CD14-positive monocyte (primary cell): ENCODE measurements around the gene ATP6V1D. TPM values are rescaled to one million over a fixed set of nuclear protein-coding genes. Genes with fewer than 3 reads are reported as not detected.
A peak's percentile ranks its signal among the peaks of the same experiment; 100 is the strongest.

Experiments used
- DNase-seq, 3 donors: peaks; one replicate each; pipeline ENCODE4 v3.0.0-alpha.2; 2011 to 2022
- H2AFZ ChIP-seq: 2 replicates; pipeline ENCODE4 v1.6.0; 2012; ENCODE audit warnings: mild to moderate bottlenecking, low read depth, low read length, inconsistent platforms; ENCODE audit not compliant: insufficient read depth, poor library complexity, severe bottlenecking
- H3K27ac ChIP-seq, 2 donors: 1 replicate in 1 of 2; 2 replicates in 1 of 2; pipeline ENCODE4 v1.5.1; 2012 to 2013; ENCODE audit warnings: low read length in 2 of 2, control low read depth in 1 of 2, inconsistent platforms in 1 of 2, low read depth in 1 of 2, mild to moderate bottlenecking in 1 of 2
- H3K27me3 ChIP-seq, 2 donors: one replicate each; pipeline versions ENCODE4 v1.6.0 to v1.6.1; 2011 to 2013; ENCODE audit warnings: low read length in 2 of 2; ENCODE audit not compliant: control insufficient read depth in 2 of 2, insufficient read depth in 2 of 2
- H3K36me3 ChIP-seq, 2 donors: replicated peaks in 1 of 2; 1 replicate in 1 of 2; 2 replicates in 1 of 2; pipeline versions ENCODE4 v1.5.1 to v1.6.1; 2012 to 2013; ENCODE audit warnings: low read length in 2 of 2, control low read depth in 1 of 2, inconsistent platforms in 1 of 2, mild to moderate bottlenecking in 1 of 2; ENCODE audit not compliant: insufficient read depth in 2 of 2, control insufficient read depth in 1 of 2
- H3K4me1 ChIP-seq, 2 donors: 1 replicate in 1 of 2; 2 replicates in 1 of 2; pipeline versions ENCODE4 v1.5.1 to v1.6.1; 2012 to 2013; ENCODE audit warnings: low read length in 2 of 2, control low read depth in 1 of 2, inconsistent platforms in 1 of 2, mild to moderate bottlenecking in 1 of 2, moderate library complexity in 1 of 2; ENCODE audit not compliant: insufficient read depth in 2 of 2, control insufficient read depth in 1 of 2
- H3K4me2 ChIP-seq: replicated peaks from 2 replicates; pipeline ENCODE3; 2012; ENCODE audit warnings: low read length, moderate library complexity, mild to moderate bottlenecking; ENCODE audit not compliant: poor library complexity, severe bottlenecking; ENCODE audit errors: extremely low read depth
- H3K4me3 ChIP-seq, 3 experiments: fragments of 200-600 bp in 1 of 3; sonication (generic) in 1 of 3; replicated peaks in 1 of 3; 1 replicate in 2 of 3; 2 replicates in 1 of 3; pipeline ENCODE4 v1.5.1; 2011 to 2013; ENCODE audit warnings: low read length in 3 of 3, mild to moderate bottlenecking in 3 of 3, control low read depth in 2 of 3, low read depth in 2 of 3, inconsistent platforms in 1 of 3, moderate library complexity in 1 of 3
- H3K79me2 ChIP-seq: 2 replicates; pipeline ENCODE4 v1.6.0; 2012; ENCODE audit warnings: mild to moderate bottlenecking, control low read depth, inconsistent platforms, low read length, moderate library complexity; ENCODE audit not compliant: insufficient read depth
- H3K9ac ChIP-seq: 2 replicates; pipeline ENCODE4 v1.6.0; 2017; ENCODE audit warnings: low read length, mild to moderate bottlenecking; ENCODE audit not compliant: insufficient read depth, poor library complexity, severe bottlenecking
- H3K9me3 ChIP-seq, 2 donors: replicated peaks in 1 of 2; 1 replicate in 1 of 2; 2 replicates in 1 of 2; pipeline versions ENCODE4 v1.5.1 to v1.6.1; 2012 to 2013; ENCODE audit warnings: low read length in 2 of 2, control low read depth in 1 of 2; ENCODE audit not compliant: control insufficient read depth in 1 of 2, insufficient read depth in 1 of 2
- H4K20me1 ChIP-seq: 2 replicates; pipeline ENCODE4 v1.6.0; 2012; ENCODE audit warnings: mild to moderate bottlenecking, low read length, control low read depth, moderate library complexity; ENCODE audit not compliant: insufficient read depth
- H3K27ac Mint-ChIP-seq, 7 donors: one replicate each; pipeline ENCODE4 v1.8.0; 2020; ENCODE audit warnings: mild to moderate bottlenecking in 7 of 7, mixed read lengths in 7 of 7, moderate library complexity in 6 of 7, inconsistent platforms in 2 of 7
- H3K27me3 Mint-ChIP-seq, 3 donors: one replicate each; pipeline ENCODE4 v1.8.0; 2021 to 2022; ENCODE audit warnings: low read depth in 3 of 3, mild to moderate bottlenecking in 3 of 3, mixed read lengths in 3 of 3, moderate library complexity in 3 of 3, inconsistent platforms in 1 of 3
- H3K36me3 Mint-ChIP-seq, 2 donors: one replicate each; pipeline ENCODE4 v1.8.0; 2020; ENCODE audit warnings: mixed read lengths in 2 of 2, inconsistent platforms in 1 of 2, mild to moderate bottlenecking in 1 of 2
- H3K4me1 Mint-ChIP-seq: one replicate; pipeline ENCODE4 v1.8.0; 2020; ENCODE audit warnings: mild to moderate bottlenecking, mixed read lengths
- H3K4me3 Mint-ChIP-seq, 2 donors: one replicate each; pipeline ENCODE4 v1.8.0; 2020; ENCODE audit warnings: mild to moderate bottlenecking in 2 of 2, mixed read lengths in 2 of 2, moderate library complexity in 1 of 2
- H3K9me3 Mint-ChIP-seq, 7 donors: one replicate each; pipeline ENCODE4 v1.8.0; 2020 to 2022; ENCODE audit warnings: mixed read lengths in 7 of 7, mild to moderate bottlenecking in 6 of 7, moderate library complexity in 6 of 7, inconsistent platforms in 2 of 7
- CTCF ChIP-seq: fragments of 200-600 bp; IDR thresholded peaks from one replicate; pipeline ENCODE4 v1.8.0; 2022; ENCODE audit warnings: antibody characterized with exemption, mild to moderate bottlenecking
- WGBS: methylation state at CpG from one replicate; pipeline ENCODE4 v1.1.5; 2013; ENCODE audit warnings: missing lambda C conversion rate; ENCODE audit not compliant: insufficient coverage; 5-methylcytosine and 5-hydroxymethylcytosine counted together
- intact Hi-C, 2 donors: fragments of 100-400 bp; cut with micrococcal nuclease; formaldehyde crosslinking; loops; one replicate each; pipeline versions ENCODE4 v1.15.0 to v1.15.1; 2023
- polyA plus RNA-seq, 3 donors: library from polyadenylated mRNA; depleted of rRNA in 1 of 3; unstranded in 2 of 3; stranded (reverse) in 1 of 3; fragments of 300-500 nt in 2 of 3; fragments of >200 nt in 1 of 3; fragmentation: Illumina TruSeq in 2 of 3; gene quantifications; 1 replicate in 2 of 3; 2 replicates in 1 of 3; pipeline ENCODE4 v1.2.3, GENCODE V29; 2012 to 2021
- small RNA-seq: library from RNA; depleted of rRNA; stranded (forward); fragments of <200 nt; gene quantifications from one replicate; pipeline ENCODE3, GENCODE V24; 2012; ENCODE audit warnings: low read depth; ENCODE audit not compliant: insufficient read length

ATP6V1D gene
- polyA plus RNA-seq, 3 donors, result 18.4 to 122 (median 94.1) TPM

- peak overlapping the region in 1 of 7 donors; percentile 17 for H3K27ac Mint-ChIP-seq
These were observed 46.5 kb downstream of the ATP6V1D start for GRCh38 chr14:67313153-67313552.

GRCh38 chr14:67311868-67312267 is 47.7 kb downstream of the ATP6V1D start:
- no peaks in the 10 kb centered on the region for H3K79me2 ChIP-seq
- H3K27me3 ChIP-seq, result no peaks in the 10 kb centered on the region
- H2AFZ ChIP-seq, result no peak overlapping the region
- H3K4me3 ChIP-seq, result no peak overlapping the region
- no peak overlapping the region for H3K4me3 Mint-ChIP-seq
- DNase-seq, result no peak
- H3K4me2 ChIP-seq, result no peak overlapping the region
- H3K9ac ChIP-seq, result no peak overlapping the region
- no peak overlapping the region for H3K27ac Mint-ChIP-seq
- H3K27ac ChIP-seq, result no peak overlapping the region
- H3K4me1 Mint-ChIP-seq, result peaks cover 4% of the 10 kb centered on the region
- TF ChIP-seq CTCF, result no peak
- H3K4me1 ChIP-seq, result no peaks in the 10 kb centered on the region
- H4K20me1 ChIP-seq, result no peaks in the 10 kb centered on the region
- no peaks in the 10 kb centered on the region for H3K9me3 Mint-ChIP-seq
- WGBS, result 100% methylated on average over 1 of the region's 2 CpGs
- H3K27me3 Mint-ChIP-seq, result no peaks in the 10 kb centered on the region
- H3K9me3 ChIP-seq, result no peaks in the 10 kb centered on the region
- intact Hi-C loops, result no loop called here
- peaks cover 15 to 22% of the 10 kb centered on the region in 2 donors for H3K36me3 Mint-ChIP-seq
- H3K36me3 ChIP-seq, result peaks cover 9 to 11% of the 10 kb centered on the region in 2 donors

More at GRCh38 chr14:67313153-67313552, 46.5 kb downstream of the ATP6V1D start:
- peaks cover 4% of the 10 kb centered on the region for H3K4me1 Mint-ChIP-seq
- peaks cover 15 to 25% of the 10 kb centered on the region in 2 donors for H3K36me3 Mint-ChIP-seq
- DNase-seq, result no peak
- Histone ChIP-seq H3K4me2 (no peak overlapping the region), H3K4me3 (no peak overlapping the region), H3K79me2 (no peaks in the 10 kb centered on the region), H3K9ac (no peak overlapping the region), H3K27ac (no peak overlapping the region), H2AFZ (no peak overlapping the region), H3K9me3 (no peaks in the 10 kb centered on the region), H3K36me3 (peaks cover 9 to 11% of the 10 kb centered on the region in 2 donors), H3K27me3 (no peaks in the 10 kb centered on the region), H3K4me1 (no peaks in the 10 kb centered on the region), H4K20me1 (no peaks in the 10 kb centered on the region)
- H3K4me3 Mint-ChIP-seq, result no peak overlapping the region
- H3K9me3 Mint-ChIP-seq, result no peaks in the 10 kb centered on the region
- WGBS, result no CpG with 5 or more reads among the region's 1 CpG
- no peak for TF ChIP-seq CTCF
- intact Hi-C loops, result no loop called here
- no peaks in the 10 kb centered on the region for H3K27me3 Mint-ChIP-seq

Small RNA genes lying within 50 kb of the gene (small RNA-seq; reads per million reads assigned to genes)
- not detected for gene RF00019

Other genes starting within 250 kb of the ATP6V1D start
- gene GARIN2, start 170.4 kb downstream of the ATP6V1D start, polyA plus RNA-seq, result not detected
- gene PALS1, start 118.4 kb downstream of the ATP6V1D start, polyA plus RNA-seq, result 1 to 10 TPM in 2 of 3 donors, under 1 TPM in 1; 0.95 to 2.0 (median 2.0) TPM
- gene EIF2S1, start 524 bp upstream of the ATP6V1D start, polyA plus RNA-seq, result 100 to 1,000 TPM in 2 of 3 donors, 10 to 100 TPM in 1; 21.9 to 111 (median 110) TPM
- gene PLEK2, start 52.4 kb upstream of the ATP6V1D start, polyA plus RNA-seq, result under 1 TPM in 1 of 3 donors, not detected in 2; 0.20 TPM
- 10 to 100 TPM; 10.2 to 18.7 (median 17.3) TPM for gene TMEM229B, start 128.9 kb upstream of the ATP6V1D start, polyA plus RNA-seq
- gene PLEKHH1, start 173.5 kb upstream of the ATP6V1D start, polyA plus RNA-seq, result under 1 TPM in 1 of 3 donors, not detected in 2; 0.23 TPM
- 10 to 100 TPM; 14.6 to 35.5 (median 18.0) TPM for gene PIGH, start 240.5 kb upstream of the ATP6V1D start, polyA plus RNA-seq